ENCODE measurements around the gene SLC25A51. TPM values are rescaled to one million over a fixed set of nuclear protein-coding genes. Genes with fewer than 3 reads are reported as not detected.
"Not testable (repeated sequence)": the region's sequence is repeated elsewhere in the genome, so short reads cannot be mapped to it uniquely, and the experiment has no call there.

SLC25A51 gene
- polyA plus RNA-seq, 1 donor from 2014 or later, result 26.8 TPM

GRCh38 chr9:37889536-37889935, 14.4 kb downstream of the SLC25A51 start:
- no peak overlapping the region for H2AFZ ChIP-seq (ENCODE audit: low read depth, low read length)
- no peaks in the 10 kb centered on the region for H3K9me2 ChIP-seq (ENCODE audit: insufficient read depth, low read length)
- H3K27me3 ChIP-seq (ENCODE audit: insufficient read depth, low read depth, low read length), result no peaks in the 10 kb centered on the region
- no peak overlapping the region for H3K27ac ChIP-seq (ENCODE audit: low read length)
- no peaks in the 10 kb centered on the region for H4K20me1 ChIP-seq (ENCODE audit: insufficient read depth)
- H3K4me3 ChIP-seq (ENCODE audit: low read length), result no peak overlapping the region
- H3K9me3 ChIP-seq (ENCODE audit: low read length), result no peaks in the 10 kb centered on the region
- TF ChIP-seq SMC3 (conservative IDR thresholded peaks at IDR 0.05; ENCODE audit: poor library complexity), result no peak
- TF ChIP-seq EZH2 (IDR thresholded peaks at IDR 0.05; ENCODE audit: borderline replicate concordance, insufficient read depth, low read length, poor library complexity, severe bottlenecking), result no peak
- no peak for TF ChIP-seq CTCF (IDR thresholded peaks at IDR 0.05; ENCODE audit: poor library complexity, severe bottlenecking)
- no peak for TF ChIP-seq REST (IDR thresholded peaks at IDR 0.05; ENCODE audit: borderline replicate concordance)
- TF ChIP-seq POLR2AphosphoS5 (IDR thresholded peaks at IDR 0.05), result no peak
- no peak for TF ChIP-seq TAF1 (IDR thresholded peaks at IDR 0.05; ENCODE audit: low read depth)
- TF ChIP-seq MXI1 (conservative IDR thresholded peaks at IDR 0.05; ENCODE audit: poor library complexity, severe bottlenecking), result no peak
- TF ChIP-seq RAD21 (conservative IDR thresholded peaks at IDR 0.05), result no peak
- TF ChIP-seq EP300 (conservative IDR thresholded peaks at IDR 0.05; ENCODE audit: poor library complexity, severe bottlenecking), result no peak
- no peak overlapping the region for H3K9ac ChIP-seq (ENCODE audit: low read length)
- H3K79me2 ChIP-seq (replicated peaks; ENCODE audit: insufficient read depth, low read length), result peaks cover 3% of the 10 kb centered on the region
- peaks cover 7% of the 10 kb centered on the region for H3K36me3 ChIP-seq (ENCODE audit: insufficient read depth, low read length)
- H3F3A ChIP-seq (ENCODE audit: insufficient read depth, low read length, poor library complexity, severe bottlenecking), result no peaks in the 10 kb centered on the region
- H3K4me2 ChIP-seq (ENCODE audit: low read length), result no peak overlapping the region

GRCh38 chr9:37887977-37888583, 15.8 kb downstream of the SLC25A51 start:
- H2AFZ ChIP-seq (ENCODE audit: low read depth, low read length); H3K36me3 ChIP-seq (ENCODE audit: insufficient read depth, low read length); H3K9me2 ChIP-seq (ENCODE audit: insufficient read depth, low read length); H4K20me1 ChIP-seq (ENCODE audit: insufficient read depth); H3K4me2 ChIP-seq (ENCODE audit: low read length); H3K9ac ChIP-seq (ENCODE audit: low read length); H3K4me3 ChIP-seq (ENCODE audit: low read length); H3K79me2 ChIP-seq (replicated peaks; ENCODE audit: insufficient read depth, low read length); H3K27ac ChIP-seq (ENCODE audit: low read length); H3K27me3 ChIP-seq (ENCODE audit: insufficient read depth, low read depth, low read length); H3K9me3 ChIP-seq (ENCODE audit: low read length); H3F3A ChIP-seq (ENCODE audit: insufficient read depth, low read length, poor library complexity, severe bottlenecking): not testable (repeated sequence)
